Left ventricle myocardium inferior (tissue), 1 donor: Measurements from ENCODE around the gene MED13L. TPM values are rescaled to one million over a fixed set of nuclear protein-coding genes. Genes with fewer than 3 reads are reported as not detected.

Experiments used
- DNase-seq: peaks from one replicate; pipeline ENCODE4 v3.0.0-alpha.2; 2020
- H3K27ac ChIP-seq: fragments of 200-600 bp; replicated peaks from 2 replicates; pipeline ENCODE4 v1.8.0; 2021
- H3K27me3 ChIP-seq: fragments of 200-600 bp; 2 replicates; pipeline ENCODE4 v1.8.0; 2021; ENCODE audit warnings: low read depth
- H3K36me3 ChIP-seq: fragments of 200-600 bp; 2 replicates; pipeline ENCODE4 v1.8.0; 2021
- H3K4me1 ChIP-seq: fragments of 200-600 bp; 2 replicates; pipeline ENCODE4 v1.8.0; 2021
- H3K4me3 ChIP-seq: fragments of 200-600 bp; 2 replicates; pipeline ENCODE4 v1.8.0; 2021; ENCODE audit warnings: mild to moderate bottlenecking, moderate library complexity
- H3K9me3 ChIP-seq: fragments of 200-600 bp; replicated peaks from 2 replicates; pipeline ENCODE4 v1.8.0; 2021
- intact Hi-C: fragments of 100-400 bp; cut with micrococcal nuclease; formaldehyde crosslinking; loops from one replicate; pipeline ENCODE4 v1.11.0; 2022
- total RNA-seq: library from RNA; stranded (reverse); fragmentation: NEBNext Ultra II Directional; extraction: Animal tissue kit (Norgen Biotek cat#: 25700); gene quantifications from one replicate; pipeline ENCODE4 v1.2.1, GENCODE V29; 2021
- TF ChIP-seq, protein P1 (sequence below): fragments of 200-600 bp; IDR thresholded peaks from 2 replicates; pipeline ENCODE4 v1.8.0; 2021; ENCODE audit warnings: antibody characterized with exemption, mild to moderate bottlenecking, borderline replicate concordance
- donor health status: DM: no; HTN: yes; CAD: no; lungs with severe emphysema.

MED13L gene
- total RNA-seq, 1 donor from 2014 or later = 55.0 TPM

GRCh38 chr12:116210762-116211161 lies 66.7 kb downstream of the MED13L start:
- H3K4me1 ChIP-seq = peaks cover 87% of the 10 kb centered on the region
- DNase-seq = no peak
- H3K27me3 ChIP-seq = no peaks in the 10 kb centered on the region
- TF ChIP-seq, protein P1, sequence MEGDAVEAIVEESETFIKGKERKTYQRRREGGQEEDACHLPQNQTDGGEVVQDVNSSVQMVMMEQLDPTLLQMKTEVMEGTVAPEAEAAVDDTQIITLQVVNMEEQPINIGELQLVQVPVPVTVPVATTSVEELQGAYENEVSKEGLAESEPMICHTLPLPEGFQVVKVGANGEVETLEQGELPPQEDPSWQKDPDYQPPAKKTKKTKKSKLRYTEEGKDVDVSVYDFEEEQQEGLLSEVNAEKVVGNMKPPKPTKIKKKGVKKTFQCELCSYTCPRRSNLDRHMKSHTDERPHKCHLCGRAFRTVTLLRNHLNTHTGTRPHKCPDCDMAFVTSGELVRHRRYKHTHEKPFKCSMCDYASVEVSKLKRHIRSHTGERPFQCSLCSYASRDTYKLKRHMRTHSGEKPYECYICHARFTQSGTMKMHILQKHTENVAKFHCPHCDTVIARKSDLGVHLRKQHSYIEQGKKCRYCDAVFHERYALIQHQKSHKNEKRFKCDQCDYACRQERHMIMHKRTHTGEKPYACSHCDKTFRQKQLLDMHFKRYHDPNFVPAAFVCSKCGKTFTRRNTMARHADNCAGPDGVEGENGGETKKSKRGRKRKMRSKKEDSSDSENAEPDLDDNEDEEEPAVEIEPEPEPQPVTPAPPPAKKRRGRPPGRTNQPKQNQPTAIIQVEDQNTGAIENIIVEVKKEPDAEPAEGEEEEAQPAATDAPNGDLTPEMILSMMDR = no peak
- intact Hi-C loops = no loop called here
- H3K9me3 ChIP-seq = no peaks in the 10 kb centered on the region
- H3K4me3 ChIP-seq = no peak overlapping the region
- no peak overlapping the region for H3K27ac ChIP-seq
- no peaks in the 10 kb centered on the region for H3K36me3 ChIP-seq

- H3K27me3 ChIP-seq = no peaks in the 10 kb centered on the region
- H3K36me3 ChIP-seq = no peaks in the 10 kb centered on the region
- intact Hi-C loops = no loop called here
- H3K27ac ChIP-seq = no peak overlapping the region
- no peak for DNase-seq
- no peak overlapping the region for H3K4me3 ChIP-seq
- TF ChIP-seq, protein P1 = no peak
- peaks cover 85% of the 10 kb centered on the region for H3K4me1 ChIP-seq
- H3K9me3 ChIP-seq = no peaks in the 10 kb centered on the region
These were observed 67.4 kb downstream of the MED13L start for GRCh38 chr12:116210131-116210530.

DNA sequence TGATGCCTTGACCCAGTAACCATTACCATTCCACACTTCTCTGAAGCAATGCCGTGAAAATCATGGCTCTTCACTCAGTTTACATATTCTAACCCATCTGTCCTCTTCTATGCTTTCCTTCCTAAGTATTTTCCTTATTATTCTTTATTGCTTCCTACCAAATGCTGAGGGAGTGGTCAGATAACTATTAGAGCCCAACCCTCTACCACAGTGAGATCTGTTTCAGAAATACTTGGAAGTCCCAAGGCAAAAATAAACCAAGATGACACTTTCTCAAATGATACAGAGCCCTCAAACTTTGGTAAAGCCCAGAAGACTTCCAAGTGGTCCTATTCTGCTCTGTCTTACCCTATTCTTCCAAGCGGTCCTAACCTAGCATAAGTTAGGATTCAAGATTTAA lies 68.0 kb downstream of the MED13L start:
- TF ChIP-seq, protein P1 = no peak
- no peak for DNase-seq
- H3K27me3 ChIP-seq = no peaks in the 10 kb centered on the region
- H3K9me3 ChIP-seq = no peaks in the 10 kb centered on the region
- intact Hi-C loops = no loop called here
- no peak overlapping the region for H3K4me3 ChIP-seq
- H3K36me3 ChIP-seq = no peaks in the 10 kb centered on the region
- H3K27ac ChIP-seq = no peak overlapping the region
- peaks cover 85% of the 10 kb centered on the region for H3K4me1 ChIP-seq

DNA sequence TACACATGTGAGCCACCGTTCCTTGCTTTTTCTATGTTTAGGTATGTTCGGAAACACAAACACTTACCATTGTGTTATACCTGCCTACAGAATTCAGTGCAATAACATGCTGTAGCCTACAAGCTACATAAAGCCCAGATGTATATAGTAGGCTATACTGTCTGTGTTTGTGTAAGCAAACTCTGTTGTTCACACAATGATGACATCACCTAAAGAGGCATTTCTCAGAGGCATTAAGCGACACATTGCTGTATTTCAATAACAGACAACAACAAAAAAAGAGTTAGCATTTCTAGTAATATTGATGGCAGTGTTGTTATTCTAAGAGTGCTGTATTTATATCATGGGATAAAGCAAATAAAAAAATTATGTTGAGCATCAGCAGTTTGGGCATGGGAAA lies 70.2 kb downstream of the MED13L start:
- intact Hi-C loops = no loop called here
- no peaks in the 10 kb centered on the region for H3K9me3 ChIP-seq
- no peak for DNase-seq
- H3K4me1 ChIP-seq = peaks cover 77% of the 10 kb centered on the region
- no peak overlapping the region for H3K27ac ChIP-seq
- no peaks in the 10 kb centered on the region for H3K27me3 ChIP-seq
- TF ChIP-seq, protein P1 = no peak
- H3K36me3 ChIP-seq = no peaks in the 10 kb centered on the region
- H3K4me3 ChIP-seq = no peak overlapping the region

GRCh38 chr12:116206828-116207227 lies 70.7 kb downstream of the MED13L start:
- H3K4me1 ChIP-seq = peaks cover 79% of the 10 kb centered on the region
- no peak overlapping the region for H3K4me3 ChIP-seq
- H3K9me3 ChIP-seq = no peaks in the 10 kb centered on the region
- H3K27me3 ChIP-seq = no peaks in the 10 kb centered on the region
- TF ChIP-seq, protein P1 = no peak
- DNase-seq = no peak
- intact Hi-C loops = no loop called here
- no peaks in the 10 kb centered on the region for H3K36me3 ChIP-seq
- no peak overlapping the region for H3K27ac ChIP-seq

DNA sequence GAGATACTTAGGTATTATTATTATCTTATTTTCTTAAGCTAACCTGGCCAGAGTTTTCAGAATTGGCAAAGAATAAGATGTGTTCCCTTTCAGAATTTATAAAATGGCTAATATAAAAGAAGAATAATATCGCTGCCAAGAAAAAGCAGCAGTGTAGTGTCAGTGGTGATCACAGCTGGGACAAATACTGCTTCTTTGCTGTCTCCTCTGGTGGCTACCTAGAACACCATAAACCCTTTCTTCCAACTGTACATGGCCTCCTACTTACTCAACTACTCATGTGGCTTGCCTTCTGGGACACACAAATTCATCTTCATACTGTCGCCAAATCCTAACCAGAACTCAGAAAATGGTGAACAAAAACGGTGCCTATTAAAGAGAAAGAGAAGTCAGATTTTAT lies 72.7 kb downstream of the MED13L start:
- Histone ChIP-seq H3K27me3 (no peaks in the 10 kb centered on the region), H3K27ac (no peak overlapping the region), H3K4me3 (no peak overlapping the region), H3K36me3 (no peaks in the 10 kb centered on the region), H3K4me1 (peaks cover 79% of the 10 kb centered on the region), H3K9me3 (no peaks in the 10 kb centered on the region)
- TF ChIP-seq, protein P1 = no peak
- intact Hi-C loops = no loop called here
- no peak for DNase-seq
